ENCODE results near the gene CYB5D1.
"Not testable (repeated sequence)": the region's sequence is repeated elsewhere in the genome, so short reads cannot be mapped to it uniquely, and the experiment has no call there.

CYB5D1 gene

DNA sequence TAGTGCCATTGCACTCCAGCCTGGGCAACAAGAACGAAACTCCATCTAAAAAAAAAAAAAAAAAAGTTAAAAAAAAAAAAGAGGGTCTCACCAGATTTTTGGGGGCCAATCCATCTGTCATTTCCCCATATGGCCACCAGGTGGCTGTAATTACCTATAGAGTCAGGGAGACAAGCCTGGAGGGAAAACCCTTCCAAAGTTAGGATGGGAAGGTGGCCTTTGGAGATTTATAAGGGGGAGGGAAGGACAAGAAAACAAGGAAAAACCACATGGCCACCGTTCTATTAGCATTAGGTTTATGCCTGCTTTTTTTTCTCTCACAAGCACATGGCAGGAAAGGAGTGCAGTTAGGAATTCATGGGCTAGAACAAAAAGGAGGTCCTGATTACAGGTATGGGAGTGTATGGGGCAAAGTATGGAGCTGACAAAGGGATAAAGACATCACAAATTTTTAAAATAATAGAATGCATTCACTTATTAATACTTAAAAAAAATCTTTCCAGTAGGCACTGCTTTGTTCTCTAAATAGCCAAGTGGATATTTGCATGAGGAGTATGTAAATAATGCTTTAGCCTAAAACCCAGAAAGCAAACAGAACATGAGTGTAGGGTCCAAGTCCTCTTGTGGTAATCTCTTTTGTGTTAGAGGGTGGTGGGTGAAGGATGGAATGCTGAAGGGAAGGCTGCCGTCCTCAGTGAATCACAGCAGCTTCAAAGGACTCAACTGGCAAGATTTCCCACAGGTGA, 5.1 kb downstream of the CYB5D1 start:
- Histone ChIP-seq H3K27ac (replicated peaks) (no peak overlapping the region), H3K4me3 (replicated peaks; ENCODE audit: insufficient read depth, low read length) (no peak overlapping the region), H3K27me3 (ENCODE audit: insufficient read depth, poor library complexity, severe bottlenecking) (no peaks in the 10 kb centered on the region)
- DNase-seq (ENCODE audit: low read depth in 1 of 2, low spot score in 1 of 2): no peak
- TF ChIP-seq POLR2AphosphoS5 (IDR thresholded peaks at IDR 0.05; ENCODE audit: low read depth) (no peak), GABPA (IDR thresholded peaks at IDR 0.05; ENCODE audit: low read depth) (no peak), CTCF (IDR thresholded peaks at IDR 0.05; ENCODE audit: insufficient read depth, low read length) (no peak), REST (IDR thresholded peaks at IDR 0.05; ENCODE audit: insufficient replicate concordance, low read depth) (no peak), SPI1 (IDR thresholded peaks at IDR 0.05; ENCODE audit: borderline replicate concordance, low read depth) (no peak)

- not testable (repeated sequence) for H3K27me3 ChIP-seq (ENCODE audit: insufficient read depth, poor library complexity, severe bottlenecking); DNase-seq (ENCODE audit: low read depth in 1 of 2, low spot score in 1 of 2); H3K4me3 ChIP-seq (replicated peaks; ENCODE audit: insufficient read depth, low read length); H3K27ac ChIP-seq (replicated peaks)
These were observed 6.6 kb downstream of the CYB5D1 start for GRCh38 chr17:7864384-7864783.

- no peak overlapping the region for H3K27ac ChIP-seq (replicated peaks)
- TF ChIP-seq REST (IDR thresholded peaks at IDR 0.05; ENCODE audit: insufficient replicate concordance, low read depth) (no peak), POLR2AphosphoS5 (IDR thresholded peaks at IDR 0.05; ENCODE audit: low read depth) (no peak), SPI1 (IDR thresholded peaks at IDR 0.05; ENCODE audit: borderline replicate concordance, low read depth) (no peak), GABPA (IDR thresholded peaks at IDR 0.05; ENCODE audit: low read depth) (no peak), CTCF (IDR thresholded peaks at IDR 0.05; ENCODE audit: insufficient read depth, low read length) (no peak)
- no peaks in the 10 kb centered on the region for H3K27me3 ChIP-seq (ENCODE audit: insufficient read depth, poor library complexity, severe bottlenecking)
- no peak overlapping the region for H3K4me3 ChIP-seq (replicated peaks; ENCODE audit: insufficient read depth, low read length)
- no peak for DNase-seq (ENCODE audit: low read depth in 1 of 2, low spot score in 1 of 2)
These were observed 7.3 kb downstream of the CYB5D1 start for GRCh38 chr17:7864995-7865650.

- H3K27ac ChIP-seq (replicated peaks): peak overlapping the region; percentile 68
These were observed 10.1 kb downstream of the CYB5D1 start for GRCh38 chr17:7867881-7868329.

More at GRCh38 chr17:7867881-7868329, 10.1 kb downstream of the CYB5D1 start:
- DNase-seq (ENCODE audit: low read depth in 1 of 2, low spot score in 1 of 2): peak in 1 of 2 experiments; percentile 50
- TF ChIP-seq SPI1 (IDR thresholded peaks at IDR 0.05; ENCODE audit: borderline replicate concordance, low read depth) (peak; percentile 64; the same call in 1 of the 2 replicates), GABPA (IDR thresholded peaks at IDR 0.05; ENCODE audit: low read depth) (no peak)
- H3K27me3 ChIP-seq (ENCODE audit: insufficient read depth, poor library complexity, severe bottlenecking): no peaks in the 10 kb centered on the region
- H3K4me3 ChIP-seq (replicated peaks; ENCODE audit: insufficient read depth, low read length): no peak overlapping the region

Data from HL-60 (cell line).